Vein endothelial cell (primary cell): ENCODE measurements around the gene EPC1. TPM values are rescaled to one million over a fixed set of nuclear protein-coding genes. Genes with fewer than 3 reads are reported as not detected.

ENCODE experiments used
- small RNA-seq: library from RNA; depleted of rRNA; stranded (forward); fragments of <200 nt; gene quantifications from one replicate; pipeline ENCODE3, GENCODE V24; 2012
- total RNA-seq: library from RNA; depleted of rRNA; stranded (reverse); fragments of >200 nt; gene quantifications from 2 replicates; pipeline ENCODE4 v1.2.3, GENCODE V29; 2012

The EPC1 gene, protein sequence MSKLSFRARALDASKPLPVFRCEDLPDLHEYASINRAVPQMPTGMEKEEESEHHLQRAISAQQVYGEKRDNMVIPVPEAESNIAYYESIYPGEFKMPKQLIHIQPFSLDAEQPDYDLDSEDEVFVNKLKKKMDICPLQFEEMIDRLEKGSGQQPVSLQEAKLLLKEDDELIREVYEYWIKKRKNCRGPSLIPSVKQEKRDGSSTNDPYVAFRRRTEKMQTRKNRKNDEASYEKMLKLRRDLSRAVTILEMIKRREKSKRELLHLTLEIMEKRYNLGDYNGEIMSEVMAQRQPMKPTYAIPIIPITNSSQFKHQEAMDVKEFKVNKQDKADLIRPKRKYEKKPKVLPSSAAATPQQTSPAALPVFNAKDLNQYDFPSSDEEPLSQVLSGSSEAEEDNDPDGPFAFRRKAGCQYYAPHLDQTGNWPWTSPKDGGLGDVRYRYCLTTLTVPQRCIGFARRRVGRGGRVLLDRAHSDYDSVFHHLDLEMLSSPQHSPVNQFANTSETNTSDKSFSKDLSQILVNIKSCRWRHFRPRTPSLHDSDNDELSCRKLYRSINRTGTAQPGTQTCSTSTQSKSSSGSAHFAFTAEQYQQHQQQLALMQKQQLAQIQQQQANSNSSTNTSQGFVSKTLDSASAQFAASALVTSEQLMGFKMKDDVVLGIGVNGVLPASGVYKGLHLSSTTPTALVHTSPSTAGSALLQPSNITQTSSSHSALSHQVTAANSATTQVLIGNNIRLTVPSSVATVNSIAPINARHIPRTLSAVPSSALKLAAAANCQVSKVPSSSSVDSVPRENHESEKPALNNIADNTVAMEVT
- 25.8 and 28.1 TPM in 2 replicates for total RNA-seq

GRCh38 chr10:32346551-32347362, at the start of gene EPC1:
TSS of gene EPC1 (minus strand) at chr10:32347158. CDS start at chr10:32346915, 243 bp downstream.

Small RNA genes lying within 50 kb of the gene (small RNA-seq; reads per million reads assigned to genes)
- not detected for gene RNU6-1244P

Other genes starting within 250 kb of the EPC1 start
- 7.5 and 10.1 TPM in 2 replicates for gene CCDC7, start 99.0 kb upstream of the EPC1 start, total RNA-seq